GM04504 (cell line): ENCODE data around the gene SRGAP3.
A peak's percentile ranks its signal among the peaks of the same experiment; 100 is the strongest.

Experiments used
- DNase-seq: peaks from one replicate; pipeline ENCODE4 v3.0.0-alpha.2; 2012; ENCODE audit warnings: low read depth

SRGAP3 gene

DNA sequence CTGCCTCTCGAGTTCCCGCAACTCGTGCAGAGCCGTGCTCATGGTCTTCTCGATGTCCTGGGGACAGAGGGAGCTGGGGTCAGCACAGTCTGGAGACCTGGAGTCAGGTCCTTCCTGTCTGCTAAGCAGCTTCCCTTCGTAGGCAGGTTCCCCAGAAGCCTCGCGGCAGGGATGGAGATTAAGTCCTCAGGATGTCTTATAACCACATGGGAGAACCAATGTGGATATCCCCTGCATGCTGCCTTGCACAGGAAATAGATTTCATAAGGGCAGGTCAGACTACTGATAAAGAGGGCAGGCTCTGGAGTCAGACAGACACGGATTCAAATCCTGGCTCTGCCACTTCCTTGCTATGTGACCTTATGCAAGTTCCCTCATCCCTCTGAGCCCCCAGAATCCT, 263.6 kb downstream of the SRGAP3 start:
- no peak for DNase-seq

DNA sequence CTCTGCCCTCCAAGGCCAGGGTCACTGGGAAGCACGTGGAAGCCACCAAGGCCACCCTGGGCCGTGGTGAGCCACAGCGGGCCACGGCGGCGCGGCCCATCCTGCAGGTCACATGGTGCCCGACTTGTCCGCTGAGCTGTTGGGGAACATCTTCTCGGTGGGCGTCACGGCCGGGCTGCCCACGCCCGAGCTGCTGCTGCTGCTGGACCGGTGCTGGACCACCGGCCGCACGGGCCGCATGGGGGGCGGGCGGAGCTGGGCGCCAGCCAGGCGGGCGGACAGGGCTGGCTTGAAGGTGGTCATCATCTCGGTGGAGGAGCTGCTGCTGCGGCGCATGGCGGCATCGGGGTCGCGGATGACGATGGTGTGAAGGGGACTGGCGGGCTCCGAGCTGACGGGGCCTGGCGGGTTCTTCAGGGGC, 264.0 kb downstream of the SRGAP3 start:
- DNase-seq: no peak

DNA sequence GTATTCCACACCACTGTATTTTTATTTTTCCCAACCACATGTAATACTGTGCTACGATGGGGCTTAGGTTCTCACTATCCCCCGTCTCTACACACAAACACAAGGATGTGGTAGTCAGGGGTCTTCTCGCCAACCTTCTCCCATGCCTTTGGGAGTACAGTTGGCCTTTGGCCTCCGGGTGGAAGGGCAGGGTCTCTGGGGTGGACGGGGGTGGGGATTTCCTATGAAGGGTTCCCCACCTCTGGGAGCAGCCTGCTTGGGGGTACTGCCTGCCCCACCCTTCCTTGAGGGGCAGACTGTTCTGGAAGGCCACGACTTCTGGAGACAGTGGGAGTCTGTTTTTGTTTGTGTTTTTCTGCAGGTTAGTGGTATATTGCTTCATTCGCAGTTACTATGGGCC, 264.9 kb downstream of the SRGAP3 start:
- DNase-seq: no peak

DNA sequence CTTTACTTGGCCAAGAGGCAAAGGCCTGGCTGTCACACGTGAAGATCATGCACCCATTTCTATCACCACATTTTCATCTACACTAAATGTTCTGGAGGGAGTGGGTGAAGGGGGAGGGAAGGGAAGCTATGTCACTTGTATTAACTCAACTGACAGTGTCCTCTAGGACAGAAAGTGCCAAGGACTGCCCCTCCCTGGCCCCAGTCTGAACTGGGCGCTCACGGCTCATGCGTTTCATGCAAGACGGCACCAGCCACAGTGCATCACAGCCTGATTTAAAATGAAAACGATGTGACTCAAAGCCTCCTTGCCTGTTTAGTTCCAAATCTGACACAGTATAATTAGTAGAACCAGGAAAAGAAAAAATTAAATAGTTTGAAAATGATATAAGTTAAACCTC, 265.4 kb downstream of the SRGAP3 start:
- no peak for DNase-seq

DNA sequence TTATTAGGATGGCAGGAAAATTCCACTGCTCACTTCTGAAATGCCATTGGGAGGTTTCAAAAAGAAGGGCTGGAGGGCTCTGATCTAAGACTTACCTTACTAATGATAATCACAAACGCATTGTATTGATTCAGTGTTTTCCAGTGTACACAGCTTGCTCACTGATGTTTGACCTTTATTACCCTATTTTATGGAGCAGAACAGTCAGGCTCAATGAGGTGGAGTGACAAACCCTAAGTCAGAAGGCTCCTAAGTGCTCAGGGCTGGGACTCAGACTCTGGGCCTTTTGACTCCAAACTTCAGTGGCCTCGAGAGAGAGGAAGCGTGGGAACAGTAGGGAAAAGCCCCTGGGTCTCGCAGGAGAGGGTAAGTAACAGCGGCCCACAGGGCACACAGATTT, 265.9 kb downstream of the SRGAP3 start:
- no peak for DNase-seq

DNA sequence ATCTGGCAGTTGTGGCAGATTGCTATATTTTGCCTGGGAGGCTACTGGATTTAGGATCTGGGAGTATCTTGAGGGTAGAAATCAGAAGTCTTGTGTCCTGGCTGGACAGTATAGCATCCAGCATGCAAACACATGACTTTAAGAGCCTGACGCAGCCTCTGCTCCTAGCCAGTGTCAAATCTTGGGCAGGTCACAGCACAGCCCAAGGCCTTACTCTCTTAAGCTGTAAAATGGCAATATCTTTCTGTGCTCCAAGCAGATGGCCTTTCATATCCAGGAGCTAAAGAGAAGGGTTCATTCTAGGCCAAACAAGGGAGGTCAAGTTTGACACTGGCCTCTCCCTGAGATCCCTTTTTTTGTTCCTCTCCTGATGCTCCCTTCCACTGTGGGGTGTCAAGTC, 266.4 kb downstream of the SRGAP3 start:
- DNase-seq: no peak

DNA sequence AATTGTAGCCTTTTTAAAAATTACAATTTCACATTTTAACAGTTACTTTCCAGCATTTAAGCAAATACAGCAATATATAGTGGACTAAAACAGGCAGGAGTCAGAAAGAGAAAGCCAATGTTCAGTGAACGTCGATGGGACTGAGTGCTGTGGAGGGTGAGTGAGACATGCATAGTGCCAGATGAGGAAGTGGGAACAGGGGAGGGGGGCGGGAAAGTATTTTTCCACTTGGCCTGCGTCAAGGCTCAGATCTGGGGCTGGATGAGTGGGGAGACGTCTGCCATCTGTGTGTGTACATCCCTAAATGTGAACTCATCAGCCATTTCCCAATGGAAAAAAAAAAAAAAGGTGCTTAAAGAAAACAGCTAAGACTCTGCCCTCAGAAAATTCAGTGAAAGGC, 266.9 kb downstream of the SRGAP3 start:
- no peak for DNase-seq

DNA sequence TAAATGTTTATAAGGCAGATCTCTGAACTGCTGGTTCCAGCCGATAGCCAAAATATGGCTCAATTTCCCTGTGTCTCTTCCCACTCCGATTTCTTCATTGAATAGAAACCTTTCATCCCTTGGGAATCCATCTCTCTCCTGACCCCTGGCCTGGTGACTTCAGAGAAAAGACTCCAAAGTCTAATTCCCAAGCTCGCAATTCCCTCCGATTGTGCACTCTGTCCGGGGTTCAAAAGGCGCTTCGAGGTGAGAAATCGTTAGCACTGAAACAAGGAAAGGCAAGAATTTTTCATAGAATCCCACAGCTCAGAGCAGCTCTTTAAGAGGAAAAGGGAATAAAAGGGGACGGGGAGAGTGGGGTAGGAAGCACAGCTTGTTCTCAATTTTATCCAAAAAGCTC, 267.7 kb downstream of the SRGAP3 start:
- no peak for DNase-seq

DNA sequence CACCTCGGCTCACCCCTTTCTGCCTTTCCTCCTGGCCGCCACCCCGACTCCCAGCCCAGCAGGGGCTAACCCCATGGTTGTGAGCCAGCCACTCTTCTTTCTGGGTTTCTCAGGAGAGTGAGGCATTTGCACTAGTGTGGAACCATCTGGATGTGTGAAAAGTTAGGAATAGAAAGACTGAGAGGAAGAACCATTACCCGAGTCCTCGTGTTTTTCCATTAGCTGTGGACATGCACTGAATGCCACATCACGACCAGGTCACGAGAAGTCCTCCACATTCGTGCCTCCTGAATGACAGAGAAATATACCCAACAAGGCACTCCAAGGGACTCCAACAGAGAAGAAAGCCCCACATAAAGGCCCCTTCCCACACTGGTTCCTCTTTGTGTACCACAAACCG, 268.1 kb downstream of the SRGAP3 start:
- no peak for DNase-seq

DNA sequence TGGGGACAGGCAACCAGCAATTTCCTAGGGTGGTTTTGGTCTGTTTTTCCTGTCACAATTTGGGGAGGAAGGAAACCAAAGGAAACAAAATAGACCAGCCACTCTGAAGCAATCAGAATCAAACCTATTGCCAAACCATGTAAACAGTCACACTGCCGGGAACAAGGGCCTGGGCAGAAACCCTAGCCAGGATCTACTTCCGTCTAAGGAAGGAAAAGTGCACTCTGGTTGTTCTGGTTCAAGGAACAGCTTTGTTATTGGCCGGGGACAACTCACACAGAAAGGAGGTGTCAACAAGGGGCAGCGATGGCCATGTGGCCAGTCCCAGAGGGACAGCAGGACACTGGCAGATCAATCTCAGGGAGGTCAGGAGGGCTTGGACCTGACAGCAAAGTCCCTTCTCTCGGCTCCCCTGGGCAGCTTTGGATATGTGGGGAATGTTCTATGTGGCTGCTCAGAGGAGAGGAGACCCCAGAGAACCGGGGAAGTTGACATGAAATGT, 268.6 kb downstream of the SRGAP3 start:
- DNase-seq: no peak

DNA sequence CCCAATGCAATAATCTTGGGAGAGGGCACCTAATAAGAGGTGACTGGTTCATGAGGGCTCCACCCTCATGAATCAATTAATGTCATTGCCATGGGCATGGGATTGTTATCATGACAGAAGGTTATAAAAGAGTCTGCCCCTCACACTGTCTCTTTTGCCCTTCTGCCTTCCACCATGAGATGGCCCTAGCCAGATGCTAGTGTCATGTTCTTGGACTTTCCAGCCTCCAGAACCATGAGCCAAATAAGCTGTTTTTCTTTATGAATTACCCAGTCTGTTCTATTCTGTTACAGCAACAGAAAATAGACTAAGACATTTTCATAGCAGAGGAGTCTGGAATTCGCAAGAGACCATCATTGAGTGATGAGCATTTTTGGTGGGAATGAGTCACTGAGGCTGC, 270.2 kb downstream of the SRGAP3 start:
- DNase-seq: no peak

DNA sequence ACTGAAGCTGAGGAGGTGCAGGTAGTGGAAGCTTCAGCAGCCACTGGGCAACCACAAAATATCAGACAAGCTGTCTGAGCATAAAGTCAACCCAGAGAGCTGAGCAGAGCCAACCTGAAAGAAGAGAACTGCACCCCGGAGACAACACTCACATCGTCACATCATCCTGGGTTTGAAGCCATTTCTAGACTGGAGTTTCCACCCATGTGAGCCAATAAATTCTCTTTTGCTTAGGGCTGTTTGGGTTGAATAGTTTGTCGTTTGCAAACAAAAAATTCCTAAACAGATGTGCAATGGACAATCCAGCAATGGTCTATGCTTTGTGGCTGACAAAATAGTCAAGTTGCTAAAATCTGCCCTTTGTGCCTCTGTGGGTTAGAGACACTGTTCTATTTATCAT, 270.9 kb downstream of the SRGAP3 start:
- no peak for DNase-seq

DNA sequence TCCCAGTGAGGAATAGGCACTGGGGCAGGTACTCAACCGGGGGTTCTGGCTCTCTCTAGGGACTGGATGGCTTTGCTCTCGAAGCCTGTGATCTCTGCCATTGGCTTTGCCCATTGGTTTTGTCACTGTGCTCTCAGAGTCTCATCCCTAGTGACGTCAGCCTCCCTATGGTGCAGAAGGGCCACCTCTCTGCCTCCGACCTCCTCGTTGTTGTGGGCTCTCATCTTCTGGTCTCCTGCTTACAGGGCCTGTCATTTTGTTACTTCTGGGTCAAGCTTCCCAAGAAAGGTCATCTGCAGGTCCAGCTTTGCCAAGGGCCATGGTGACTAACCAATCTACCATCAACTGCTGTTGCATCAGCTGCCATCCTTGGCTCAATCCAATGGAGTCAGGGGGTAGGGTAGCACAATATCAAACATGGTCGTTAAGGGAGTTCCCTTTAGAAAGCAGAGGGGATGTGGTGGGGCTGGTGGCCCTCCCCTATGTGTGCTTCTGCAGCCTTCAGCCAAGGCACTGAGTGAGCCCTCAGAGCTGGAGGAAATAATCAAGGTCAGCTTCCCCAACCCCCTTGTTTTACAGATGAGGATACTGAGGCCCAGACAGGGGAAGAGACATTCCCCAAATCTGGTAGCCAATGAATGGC, 272.8 kb downstream of the SRGAP3 start:
- no peak for DNase-seq

DNA sequence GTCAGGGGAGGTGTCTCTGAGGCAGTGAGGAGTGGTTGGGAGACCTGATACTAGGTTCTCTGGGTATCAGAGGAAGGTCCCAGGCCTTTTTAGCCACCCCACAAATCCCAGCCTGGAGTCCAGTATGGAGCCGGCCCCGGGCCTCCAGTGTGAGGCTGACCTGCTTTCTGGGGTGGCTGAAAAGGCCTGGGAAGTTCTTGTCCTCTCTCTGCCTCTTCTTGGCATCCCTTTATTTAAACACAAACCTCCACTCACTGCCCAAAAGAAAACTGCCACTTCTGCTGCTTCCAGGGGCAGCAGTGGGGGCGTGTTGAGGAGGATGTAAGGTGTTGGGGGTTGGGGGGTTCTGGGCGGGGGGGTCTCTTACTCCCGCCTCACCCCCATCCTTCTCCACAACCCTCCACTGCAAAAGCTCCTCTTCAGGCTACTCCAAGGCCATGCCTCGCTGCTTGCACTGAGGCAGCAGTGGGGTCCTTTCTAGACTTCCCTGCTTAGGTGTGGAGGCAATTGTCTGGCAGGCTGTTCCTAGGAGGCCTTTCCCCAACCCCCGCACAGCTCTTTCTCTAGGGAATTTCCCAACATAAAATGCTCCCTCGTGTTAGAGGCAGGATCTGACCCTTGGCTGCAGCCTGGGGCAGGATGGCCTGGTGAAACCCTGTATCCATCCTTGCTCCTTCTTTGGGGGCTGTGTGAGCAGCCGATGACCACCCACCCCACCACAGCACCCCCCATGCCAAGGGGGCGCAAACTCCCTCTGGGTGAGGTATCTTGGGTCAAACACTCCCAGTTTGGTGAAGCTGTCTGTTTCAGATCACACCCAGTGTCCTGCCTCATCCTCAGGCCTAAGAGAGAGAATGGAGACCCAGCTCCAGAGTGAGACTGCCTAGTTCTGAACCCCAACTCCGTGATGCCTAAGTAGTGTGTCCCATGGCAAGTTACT, 274.1 kb downstream of the SRGAP3 start:
- no peak for DNase-seq

DNA sequence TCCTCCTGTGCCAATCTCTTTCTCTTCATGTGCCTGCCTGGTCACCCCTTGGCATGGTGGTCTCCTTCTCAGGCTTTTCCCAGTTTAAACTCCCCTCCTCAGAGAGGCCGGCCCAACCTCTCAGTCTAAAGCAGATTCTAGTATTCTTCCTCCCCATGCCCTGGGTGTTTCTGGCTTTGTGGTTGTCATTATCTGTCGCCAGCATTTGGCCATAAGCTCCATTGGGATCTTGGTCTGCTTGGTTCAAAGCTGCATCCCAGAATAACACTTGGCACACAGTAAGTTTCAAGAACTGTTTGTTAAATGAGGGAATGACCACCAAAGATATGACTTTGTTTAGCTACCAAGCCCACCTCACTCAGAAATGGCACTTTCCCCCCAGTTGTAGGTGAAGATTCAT, 275.0 kb downstream of the SRGAP3 start:
- no peak for DNase-seq

DNA sequence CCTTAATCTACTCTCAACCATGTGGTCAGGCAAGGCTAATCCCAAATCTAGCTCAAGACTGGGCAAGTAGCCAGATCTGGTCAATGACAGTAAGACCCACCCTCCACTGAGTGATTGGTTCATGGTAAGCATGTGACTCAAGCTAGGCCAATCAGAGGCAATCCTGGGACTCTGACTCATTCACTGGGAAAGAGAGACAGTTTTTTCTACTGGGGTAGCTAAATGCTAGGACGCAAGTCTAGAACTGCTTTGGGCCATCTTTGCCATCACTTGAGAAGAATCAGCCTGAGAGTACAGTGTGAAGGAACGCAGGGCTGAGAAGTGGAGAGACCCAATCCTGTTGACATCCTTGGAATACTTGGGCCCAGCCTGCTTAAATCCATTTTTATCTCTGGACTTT, 276.8 kb downstream of the SRGAP3 start:
- no peak for DNase-seq

DNA sequence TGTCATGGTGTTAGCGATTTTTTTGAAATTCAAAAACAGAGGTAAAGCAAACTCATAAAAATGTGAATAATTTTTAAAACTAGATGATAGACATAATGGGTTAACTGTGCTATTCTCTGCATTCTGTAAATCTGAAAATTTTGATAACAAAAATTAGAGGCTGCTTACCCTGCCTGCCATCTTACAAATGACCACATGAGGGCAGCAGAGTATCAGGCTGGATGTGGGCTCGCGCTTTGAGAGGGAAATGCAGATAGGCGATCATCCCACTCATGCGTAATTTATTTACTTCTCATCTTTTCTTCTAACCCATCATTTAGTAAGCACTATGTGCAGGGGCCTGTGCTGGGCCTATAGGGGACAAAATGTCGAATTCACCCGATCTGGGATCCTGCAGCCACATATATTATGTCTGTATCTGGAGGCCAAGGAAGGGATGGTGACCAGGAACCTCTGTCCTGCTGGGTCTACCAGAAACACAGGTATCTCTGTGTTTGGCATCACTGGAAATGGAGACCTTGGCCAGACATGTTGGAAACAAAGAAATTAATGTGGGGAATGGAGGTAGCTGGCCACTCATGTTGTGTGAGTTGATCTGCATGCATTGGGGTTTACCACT, 278.4 kb downstream of the SRGAP3 start:
- peak; percentile 43 for DNase-seq

DNA sequence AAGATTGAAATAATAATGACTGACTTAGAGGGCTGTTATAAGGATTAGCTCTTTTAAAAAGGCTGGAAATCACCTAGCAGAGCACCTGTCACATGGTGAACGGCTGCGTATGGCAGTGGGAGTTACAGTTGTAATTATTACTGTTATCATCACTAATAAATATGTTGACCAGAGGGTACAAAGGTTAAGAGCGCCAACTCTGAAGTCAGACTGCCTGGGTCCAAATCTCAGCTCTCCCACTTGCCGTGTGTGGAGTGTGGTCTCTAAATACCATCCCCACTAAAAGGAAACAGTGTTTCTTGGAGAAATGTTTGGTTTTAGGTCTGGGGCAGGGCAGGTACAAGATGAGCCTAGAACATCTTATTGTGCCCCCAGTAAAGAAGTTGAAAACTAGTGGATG, 280.2 kb downstream of the SRGAP3 start:
- DNase-seq: no peak

DNA sequence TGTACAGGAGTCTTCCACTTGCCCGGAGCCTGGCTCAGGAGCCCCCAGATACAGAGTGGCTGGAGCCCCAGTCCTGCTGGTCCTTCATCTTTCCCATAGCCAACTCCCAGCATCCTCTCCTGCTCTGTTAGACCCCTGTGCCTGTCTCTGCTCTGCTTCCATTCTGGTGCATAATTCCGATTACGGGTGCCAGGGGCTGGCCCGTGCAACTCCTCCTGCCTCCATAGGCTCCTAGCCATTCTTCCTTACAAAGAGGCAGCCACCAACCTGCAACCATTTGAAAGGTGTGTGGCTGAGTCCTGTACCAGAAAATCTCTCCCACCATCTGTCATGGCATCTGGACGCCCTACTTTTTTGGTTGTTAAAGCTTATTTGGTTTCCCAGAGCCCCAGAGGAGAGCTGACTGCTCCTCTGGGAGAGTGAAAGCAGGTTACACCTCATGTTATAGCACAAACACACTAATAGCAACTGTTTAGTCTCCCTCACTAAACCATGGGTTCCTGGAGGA, 281.0 kb downstream of the SRGAP3 start:
- DNase-seq: no peak

DNA sequence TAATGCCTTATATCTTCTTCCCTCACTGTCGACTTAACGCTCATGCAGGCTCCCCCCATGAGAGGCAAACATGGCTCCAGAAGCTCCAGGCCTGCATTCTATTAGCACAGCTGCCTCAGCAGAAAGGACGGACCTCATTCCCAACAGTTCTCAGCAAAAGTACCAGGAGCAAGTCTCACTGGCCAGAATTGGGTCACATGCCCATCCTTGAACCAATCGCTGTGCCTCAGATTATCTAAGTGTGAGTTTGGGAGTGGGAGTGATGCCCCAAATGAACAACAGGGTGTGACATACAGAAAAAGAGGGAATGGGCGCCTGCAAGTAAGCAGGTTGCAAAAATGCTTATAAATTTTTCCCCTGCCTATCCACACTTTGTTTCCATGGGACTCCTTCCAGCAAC, 281.9 kb downstream of the SRGAP3 start:
- no peak for DNase-seq

DNA sequence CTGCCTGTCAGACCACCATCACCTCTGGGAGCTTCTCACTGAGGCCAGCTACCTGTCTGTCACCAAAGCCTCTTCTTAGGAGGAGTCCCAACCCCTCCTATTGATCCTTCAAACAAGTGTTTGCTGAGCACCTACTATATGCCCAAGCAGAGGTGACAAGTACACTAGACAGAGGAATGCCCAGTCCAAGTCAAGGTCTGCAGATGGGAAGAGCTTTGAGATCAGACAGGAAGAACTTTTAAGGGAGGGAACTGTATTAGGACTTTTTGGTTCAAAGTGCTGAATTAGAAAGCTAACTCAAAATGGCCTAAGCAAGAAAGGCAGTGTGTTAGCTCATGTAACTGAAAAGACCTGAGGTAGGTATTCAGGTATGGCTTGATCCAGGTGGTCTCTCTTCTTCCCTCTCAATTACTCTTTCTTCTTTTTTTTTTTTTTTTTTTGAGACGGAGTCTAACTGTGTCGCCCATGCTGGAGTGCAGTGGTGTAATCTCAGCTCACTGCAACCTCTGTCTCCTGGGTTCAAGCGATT, 282.6 kb downstream of the SRGAP3 start:
- no peak for DNase-seq

DNA sequence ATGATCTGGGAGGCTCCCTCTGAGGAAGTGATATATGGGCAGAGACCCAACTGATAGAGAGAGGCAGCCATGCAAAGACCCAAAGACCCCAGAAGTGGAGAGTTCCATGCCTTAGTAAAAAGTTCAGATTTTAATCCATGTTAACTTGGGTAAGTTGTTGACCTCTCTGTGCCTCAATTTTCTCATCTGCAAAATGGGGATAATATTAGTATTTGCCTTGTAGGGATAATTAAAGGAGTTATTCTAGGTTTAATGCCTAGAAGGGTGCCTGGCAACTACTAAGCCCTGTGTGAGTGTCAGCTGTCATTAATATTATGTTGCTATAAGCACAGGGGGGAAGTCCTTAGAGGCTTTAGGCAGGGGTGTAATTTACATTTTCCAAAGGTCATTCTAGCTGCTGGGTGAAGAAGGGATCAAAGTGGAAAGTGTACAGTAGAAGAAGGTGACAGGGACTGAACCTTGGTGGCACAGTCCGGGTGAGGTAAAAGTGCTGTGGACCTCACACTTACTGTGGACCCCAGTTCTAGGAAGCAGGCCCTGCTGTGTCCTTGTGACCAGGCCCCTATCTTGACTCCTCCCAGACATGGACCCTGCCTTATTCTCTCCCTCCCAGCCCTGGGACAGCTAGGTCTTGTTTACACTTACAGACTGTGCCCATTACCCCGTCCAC, 283.2 kb downstream of the SRGAP3 start:
- DNase-seq: no peak
